ENCODE results near the gene PUM1. TPM values are rescaled to one million over a fixed set of nuclear protein-coding genes. Genes with fewer than 3 reads are reported as not detected.

PUM1 gene
- total RNA-seq, 1 donor from 2014 or later, result 42.4 TPM

GRCh38 chr1:30902593-30903290, 162.8 kb downstream of the PUM1 start:
- TF ChIP-seq CTCF (conservative IDR thresholded peaks at IDR 0.05; ENCODE audit: low read depth, low read length), result no peak
- no peak for DNase-seq (ENCODE audit: low read depth)
- H3K4me3 ChIP-seq (ENCODE audit: low read depth, low read length), result no peak overlapping the region

GRCh38 chr1:30901798-30902581, 163.5 kb downstream of the PUM1 start:
- no peak for DNase-seq (ENCODE audit: low read depth)
- no peak overlapping the region for H3K4me3 ChIP-seq (ENCODE audit: low read depth, low read length)
- TF ChIP-seq CTCF (conservative IDR thresholded peaks at IDR 0.05; ENCODE audit: low read depth, low read length), result no peak

- no peak for TF ChIP-seq CTCF (conservative IDR thresholded peaks at IDR 0.05; ENCODE audit: low read depth, low read length)
- DNase-seq (ENCODE audit: low read depth), result no peak
- H3K4me3 ChIP-seq (ENCODE audit: low read depth, low read length), result no peak overlapping the region
Observed at GRCh38 chr1:30900931-30901560, 164.5 kb downstream of the PUM1 start.

GRCh38 chr1:30900486-30900885, 165.0 kb downstream of the PUM1 start:
- TF ChIP-seq CTCF (conservative IDR thresholded peaks at IDR 0.05; ENCODE audit: low read depth, low read length), result no peak
- no peak overlapping the region for H3K4me3 ChIP-seq (ENCODE audit: low read depth, low read length)
- no peak for DNase-seq (ENCODE audit: low read depth)

GRCh38 chr1:30899577-30900389, 165.7 kb downstream of the PUM1 start:
- no peak overlapping the region for H3K4me3 ChIP-seq (ENCODE audit: low read depth, low read length)
- no peak for TF ChIP-seq CTCF (conservative IDR thresholded peaks at IDR 0.05; ENCODE audit: low read depth, low read length)

GRCh38 chr1:30898031-30898815, 167.3 kb downstream of the PUM1 start:
- TF ChIP-seq CTCF (conservative IDR thresholded peaks at IDR 0.05; ENCODE audit: low read depth, low read length), result no peak
- DNase-seq (ENCODE audit: low read depth), result no peak

More at GRCh38 chr1:30899577-30900389, 165.7 kb downstream of the PUM1 start:
- no peak for DNase-seq (ENCODE audit: low read depth)

More at GRCh38 chr1:30898031-30898815, 167.3 kb downstream of the PUM1 start:
- H3K4me3 ChIP-seq (ENCODE audit: low read depth, low read length), result no peak overlapping the region
